GM12878 (cell line): ENCODE results near the gene SLC2A4RG.

Experiments used
- CTCF ChIP-seq, 3 experiments: IDR thresholded peaks in 2 of 3; conservative IDR thresholded peaks in 1 of 3; 2 replicates each; pipeline ENCODE4 v1.5.1; 2011; ENCODE audit warnings: low read depth in 3 of 3, low read length in 3 of 3, mild to moderate bottlenecking in 3 of 3, control low read depth in 2 of 3, moderate library complexity in 2 of 3, inconsistent platforms in 1 of 3, mixed read lengths in 1 of 3; ENCODE audit not compliant: control insufficient read depth in 2 of 3, insufficient read depth in 1 of 3; ENCODE audit errors: extremely low read depth in 1 of 3
- FOXM1 ChIP-seq: IDR thresholded peaks from 2 replicates; pipeline ENCODE4 v1.6.1; 2012; ENCODE audit warnings: low read depth, mild to moderate bottlenecking, inconsistent platforms, low read length, moderate library complexity
- PKNOX1 ChIP-seq: fragments of 450-650 bp; IDR thresholded peaks from 2 replicates; pipeline ENCODE4 v1.6.1; 2016; ENCODE audit warnings: mild to moderate bottlenecking
- POLR2AphosphoS2 ChIP-seq: IDR thresholded peaks from 2 replicates; pipeline ENCODE4 v1.6.1; 2011; ENCODE audit warnings: low read depth, mild to moderate bottlenecking, low read length, improper control_type of control experiment, moderate library complexity
- SREBF1 ChIP-seq: IDR thresholded peaks from 2 replicates; pipeline ENCODE4 v1.6.1; 2012; ENCODE audit warnings: mild to moderate bottlenecking, low read length

- TF ChIP-seq FOXM1 = no peak
- no peak for TF ChIP-seq CTCF (IDR thresholded peaks at IDR 0.05 in 2 of 3, conservative IDR thresholded peaks at IDR 0.05 in 1 of 3; ENCODE audit: control insufficient read depth in 2 of 3, extremely low read depth in 1 of 3, insufficient read depth in 1 of 3, low read depth in 3 of 3, low read length in 3 of 3)
- TF ChIP-seq POLR2AphosphoS2 = no peak
- no peak for TF ChIP-seq PKNOX1
- no peak for TF ChIP-seq SREBF1
Observed at GRCh38 chr20:63702036-63702665, 37.4 kb upstream of the SLC2A4RG start.
